HUES64 (cell line): ENCODE data around the gene DOCK9.

ENCODE experiments used
- H3K27ac ChIP-seq: 2 replicates; pipeline ENCODE4 v1.7.0; 2013; ENCODE audit warnings: low read depth, low read length, inconsistent platforms
- H3K27me3 ChIP-seq: 2 replicates; pipeline ENCODE4 v1.6.1; 2013; ENCODE audit warnings: mild to moderate bottlenecking, low read length; ENCODE audit not compliant: insufficient read depth
- H3K36me3 ChIP-seq: 2 replicates; pipeline ENCODE4 v1.6.1; 2013; ENCODE audit warnings: mild to moderate bottlenecking, low read length; ENCODE audit not compliant: insufficient read depth
- H3K4me1 ChIP-seq: 2 replicates; pipeline ENCODE4 v1.6.1; 2013; ENCODE audit warnings: mild to moderate bottlenecking, low read length, moderate library complexity; ENCODE audit not compliant: insufficient read depth
- H3K4me3 ChIP-seq: 2 replicates; pipeline ENCODE4 v1.5.1; 2013; ENCODE audit warnings: mild to moderate bottlenecking, low read length, moderate library complexity
- H3K9ac ChIP-seq: 2 replicates; pipeline ENCODE4 v1.6.1; 2013; ENCODE audit warnings: mild to moderate bottlenecking, low read depth, low read length
- H3K9me3 ChIP-seq: 2 replicates; pipeline ENCODE4 v1.6.1; 2013; ENCODE audit warnings: low read depth, low read length; ENCODE audit not compliant: insufficient read depth
- WGBS: fragments of 150-250, 120-280 bp; methylation state at CpG from one replicate; pipeline ENCODE4 v1.1.7; 2013; ENCODE audit warnings: missing lambda C conversion rate; 5-methylcytosine and 5-hydroxymethylcytosine counted together

The DOCK9 gene

GRCh38 chr13:98997011-98997730, 19.3 kb upstream of the DOCK9 start:
- no peak overlapping the region for H3K9ac ChIP-seq
- H3K36me3 ChIP-seq, result no peaks in the 10 kb centered on the region
- peaks cover 21% of the 10 kb centered on the region for H3K4me1 ChIP-seq
- H3K27me3 ChIP-seq, result no peaks in the 10 kb centered on the region
- H3K4me3 ChIP-seq, result no peak overlapping the region
- H3K27ac ChIP-seq, result no peak overlapping the region
- WGBS, result 90% methylated on average over 11 of the region's 11 CpGs
- H3K9me3 ChIP-seq, result no peaks in the 10 kb centered on the region

- Histone ChIP-seq H3K4me3 (no peak overlapping the region), H3K27me3 (no peaks in the 10 kb centered on the region), H3K9me3 (no peaks in the 10 kb centered on the region), H3K27ac (no peak overlapping the region), H3K9ac (no peak overlapping the region), H3K4me1 (peaks cover 21% of the 10 kb centered on the region), H3K36me3 (no peaks in the 10 kb centered on the region)
- 93% methylated on average over 5 of the region's 5 CpGs for WGBS
Measured at GRCh38 chr13:98996046-98996445, 18.2 kb upstream of the DOCK9 start.

- peaks cover 18% of the 10 kb centered on the region for H3K4me1 ChIP-seq
- WGBS, result 90% methylated on average over 5 of the region's 6 CpGs
- no peak overlapping the region for H3K9ac ChIP-seq
- H3K9me3 ChIP-seq, result no peaks in the 10 kb centered on the region
- H3K36me3 ChIP-seq, result no peaks in the 10 kb centered on the region
- no peak overlapping the region for H3K27ac ChIP-seq
- no peak overlapping the region for H3K4me3 ChIP-seq
- no peaks in the 10 kb centered on the region for H3K27me3 ChIP-seq
Measured at GRCh38 chr13:98994896-98995295, 17.0 kb upstream of the DOCK9 start.

- H3K27me3 ChIP-seq, result no peaks in the 10 kb centered on the region
- H3K4me3 ChIP-seq, result no peak overlapping the region
- H3K4me1 ChIP-seq, result peaks cover 18% of the 10 kb centered on the region
- H3K36me3 ChIP-seq, result no peaks in the 10 kb centered on the region
- WGBS, result 88% methylated on average over 2 of the region's 2 CpGs
- H3K9ac ChIP-seq, result no peak overlapping the region
- H3K9me3 ChIP-seq, result no peaks in the 10 kb centered on the region
- H3K27ac ChIP-seq, result no peak overlapping the region
Measured at GRCh38 chr13:98994080-98994479, 16.2 kb upstream of the DOCK9 start.

GRCh38 chr13:98992355-98992754, 14.5 kb upstream of the DOCK9 start:
- H3K4me3 ChIP-seq, result no peak overlapping the region
- no peak overlapping the region for H3K27ac ChIP-seq
- H3K27me3 ChIP-seq, result no peaks in the 10 kb centered on the region
- no peaks in the 10 kb centered on the region for H3K9me3 ChIP-seq
- WGBS, result 85% methylated on average over 7 of the region's 7 CpGs
- no peak overlapping the region for H3K9ac ChIP-seq
- no peaks in the 10 kb centered on the region for H3K36me3 ChIP-seq
- H3K4me1 ChIP-seq, result peaks cover 14% of the 10 kb centered on the region

- no peaks in the 10 kb centered on the region for H3K9me3 ChIP-seq
- no peaks in the 10 kb centered on the region for H3K36me3 ChIP-seq
- no peak overlapping the region for H3K9ac ChIP-seq
- H3K4me1 ChIP-seq, result peaks cover 20% of the 10 kb centered on the region
- no peaks in the 10 kb centered on the region for H3K27me3 ChIP-seq
- WGBS, result 94% methylated on average over 3 of the region's 3 CpGs
- H3K27ac ChIP-seq, result no peak overlapping the region
- H3K4me3 ChIP-seq, result no peak overlapping the region
Measured at GRCh38 chr13:98990701-98991100, 12.8 kb upstream of the DOCK9 start.

- no peak overlapping the region for H3K9ac ChIP-seq
- no peaks in the 10 kb centered on the region for H3K9me3 ChIP-seq
- WGBS, result 95% methylated on average over 3 of the region's 4 CpGs
- H3K27ac ChIP-seq, result no peak overlapping the region
- no peaks in the 10 kb centered on the region for H3K27me3 ChIP-seq
- H3K4me1 ChIP-seq, result peaks cover 20% of the 10 kb centered on the region
- no peak overlapping the region for H3K4me3 ChIP-seq
- H3K36me3 ChIP-seq, result no peaks in the 10 kb centered on the region
Measured at GRCh38 chr13:98989469-98990235, 11.8 kb upstream of the DOCK9 start.

- Histone ChIP-seq H3K27me3 (no peaks in the 10 kb centered on the region), H3K27ac (no peak overlapping the region), H3K9ac (no peak overlapping the region), H3K9me3 (no peaks in the 10 kb centered on the region), H3K4me1 (peaks cover 14% of the 10 kb centered on the region), H3K4me3 (no peak overlapping the region), H3K36me3 (no peaks in the 10 kb centered on the region)
- WGBS, result 89% methylated on average over 6 of the region's 6 CpGs
Measured at GRCh38 chr13:98988780-98989179, 10.9 kb upstream of the DOCK9 start.

- Histone ChIP-seq H3K4me1 (peaks cover 10% of the 10 kb centered on the region; the same call in 1 of the 2 replicates), H3K4me3 (no peak overlapping the region), H3K27me3 (no peaks in the 10 kb centered on the region), H3K9ac (no peak overlapping the region), H3K9me3 (no peaks in the 10 kb centered on the region), H3K27ac (no peak overlapping the region), H3K36me3 (no peaks in the 10 kb centered on the region)
- 88% methylated on average over 5 of the region's 5 CpGs for WGBS
Measured at GRCh38 chr13:98988277-98988676, 10.4 kb upstream of the DOCK9 start.

- H3K4me3 ChIP-seq, result no peak overlapping the region
- no peak overlapping the region for H3K27ac ChIP-seq
- peaks cover 10% of the 10 kb centered on the region; the same call in 1 of the 2 replicates for H3K4me1 ChIP-seq
- no peak overlapping the region for H3K9ac ChIP-seq
- H3K27me3 ChIP-seq, result no peaks in the 10 kb centered on the region
- H3K36me3 ChIP-seq, result no peaks in the 10 kb centered on the region
- WGBS, result 85% methylated on average over 6 of the region's 6 CpGs
- H3K9me3 ChIP-seq, result no peaks in the 10 kb centered on the region
Measured at GRCh38 chr13:98987275-98987674, 9.4 kb upstream of the DOCK9 start.

GRCh38 chr13:98986226-98986846, 8.5 kb upstream of the DOCK9 start:
- Histone ChIP-seq H3K27ac (no peak overlapping the region), H3K4me1 (peaks cover 10% of the 10 kb centered on the region; the same call in 1 of the 2 replicates)
- WGBS, result 87% methylated on average over 8 of the region's 8 CpGs

More at GRCh38 chr13:98986226-98986846, 8.5 kb upstream of the DOCK9 start:
- no peaks in the 10 kb centered on the region for H3K36me3 ChIP-seq
- no peak overlapping the region for H3K9ac ChIP-seq
- H3K27me3 ChIP-seq, result no peaks in the 10 kb centered on the region
- H3K9me3 ChIP-seq, result no peaks in the 10 kb centered on the region
- H3K4me3 ChIP-seq, result no peak overlapping the region
